Sigmoid colon (tissue), 7 donors: ENCODE data around the gene BIRC6. TPM values are rescaled to one million over a fixed set of nuclear protein-coding genes. Genes with fewer than 3 reads are reported as not detected.

Experiments
- DNase-seq: peaks from one replicate; pipeline ENCODE4 v3.0.0-alpha.2; 2019
- H3K27ac ChIP-seq, 4 donors: fragments of 200-600 bp; sonication (generic); one replicate each; pipeline ENCODE4 v1.5.1; 2016 to 2019; ENCODE audit warnings: mild to moderate bottlenecking in 1 of 4
- H3K27me3 ChIP-seq, 3 donors: fragments of 200-600 bp; sonication (generic); one replicate each; pipeline ENCODE4 v1.5.1; 2019; ENCODE audit warnings: mild to moderate bottlenecking in 1 of 3
- H3K36me3 ChIP-seq, 4 donors: fragments of 200-600 bp; sonication (generic); one replicate each; pipeline ENCODE4 v1.5.1; 2016 to 2019
- H3K4me1 ChIP-seq, 4 donors: fragments of 200-600 bp; sonication (generic); one replicate each; pipeline ENCODE4 v1.5.1; 2017 to 2019
- H3K4me3 ChIP-seq, 4 donors: fragments of 200-600 bp; sonication (generic); one replicate each; pipeline ENCODE4 v1.5.1; 2017 to 2019; ENCODE audit warnings: mild to moderate bottlenecking in 2 of 4, moderate library complexity in 1 of 4
- H3K9me3 ChIP-seq, 4 donors: fragments of 200-600 bp in 3 of 4; sonication (generic) in 3 of 4; one replicate each; pipeline versions ENCODE4 v1.5.1 to v1.6.1; 2013 to 2019
- CTCF ChIP-seq, 4 experiments: fragments of 450-650 bp in 3 of 4; fragments of 200-600 bp in 1 of 4; IDR thresholded peaks; one replicate each; pipeline ENCODE4 v1.5.1; 2016 to 2019; ENCODE audit warnings: antibody characterized with exemption in 4 of 4, mild to moderate bottlenecking in 3 of 4, moderate library complexity in 2 of 4
- EP300 ChIP-seq, 4 donors: sonication (generic); formaldehyde crosslinking; IDR thresholded peaks; one replicate each; pipeline ENCODE4 v1.6.1; 2017; ENCODE audit warnings: antibody characterized with exemption in 4 of 4
- POLR2A ChIP-seq, 2 donors: fragments of 450-650 bp; IDR thresholded peaks; one replicate each; pipeline ENCODE4 v1.6.1; 2016; ENCODE audit warnings: antibody characterized with exemption in 2 of 2, mild to moderate bottlenecking in 2 of 2, moderate library complexity in 2 of 2
- POLR2AphosphoS5 ChIP-seq, 4 donors: sonication (generic); formaldehyde crosslinking; IDR thresholded peaks; one replicate each; pipeline ENCODE4 v1.6.1; 2017; ENCODE audit warnings: antibody characterized with exemption in 4 of 4
- WGBS, 2 donors: extraction: QIAGEN DNeasy Blood & Tissue Kit; methylation state at CpG; one replicate each; pipeline ENCODE4 v1.1.7; 2013; 5-methylcytosine and 5-hydroxymethylcytosine counted together
- intact Hi-C: fragments of 100-400 bp; cut with DNase I; formaldehyde crosslinking; loops from one replicate; pipeline ENCODE4 v1.15.1; 2023
- polyA plus RNA-seq, 3 donors: library from polyadenylated mRNA; stranded (reverse); fragments of 200-250 nt; gene quantifications; one replicate each; pipeline ENCODE4 v1.2.3, GENCODE V29; 2013
- total RNA-seq, 4 donors: library from RNA; depleted of rRNA; stranded (reverse); fragments of >200 nt; gene quantifications; one replicate each; pipeline ENCODE4 v1.1.0, GENCODE V29; 2016
- donor health status: healthy with polysubstance abuse.
- donor health status: Bipolar disorder and iron deficiency.
- donor health status: healthy.

BIRC6 gene
- total and polyA plus RNA-seq, 7 donors = 9.7 to 122 (median 86.4) TPM

GRCh38 chr2:32474381-32474780, 117.6 kb downstream of the BIRC6 start:
- peaks cover 0 to 76% (median 12%) of the 10 kb centered on the region in 4 donors for H3K36me3 ChIP-seq
- TF ChIP-seq POLR2AphosphoS5 (IDR thresholded peaks at IDR 0.05) = no peak
- TF ChIP-seq CTCF (IDR thresholded peaks at IDR 0.05) = no peak
- no peak for TF ChIP-seq EP300 (IDR thresholded peaks at IDR 0.05)
- no peak for TF ChIP-seq POLR2A (IDR thresholded peaks at IDR 0.05)
- no peak overlapping the region for H3K27ac ChIP-seq
- no peak for DNase-seq
- 85 to 88% methylated on average over 3 of the region's 3 CpGs for WGBS, 2 donors
- no peaks in the 10 kb centered on the region for H3K4me1 ChIP-seq
- no peak overlapping the region for H3K4me3 ChIP-seq
- intact Hi-C loops = no loop called here
- no peaks in the 10 kb centered on the region for H3K27me3 ChIP-seq
- no peaks in the 10 kb centered on the region for H3K9me3 ChIP-seq

GRCh38 chr2:32478889-32479620, 122.2 kb downstream of the BIRC6 start:
- WGBS, 2 donors = 97% methylated on average over 8 of the region's 8 CpGs
- Histone ChIP-seq H3K9me3 (no peaks in the 10 kb centered on the region), H3K27ac (no peak overlapping the region), H3K4me1 (peaks cover 0 to 8% (median 4%) of the 10 kb centered on the region in 4 donors), H3K36me3 (peaks cover 0 to 79% (median 16%) of the 10 kb centered on the region in 4 donors), H3K4me3 (no peak overlapping the region), H3K27me3 (no peaks in the 10 kb centered on the region)
- no peak for DNase-seq
- intact Hi-C loops = no loop called here
- no peak for TF ChIP-seq EP300 (IDR thresholded peaks at IDR 0.05)
- TF ChIP-seq POLR2A (IDR thresholded peaks at IDR 0.05) = no peak
- TF ChIP-seq POLR2AphosphoS5 (IDR thresholded peaks at IDR 0.05) = no peak
- TF ChIP-seq CTCF (IDR thresholded peaks at IDR 0.05) = no peak

DNA sequence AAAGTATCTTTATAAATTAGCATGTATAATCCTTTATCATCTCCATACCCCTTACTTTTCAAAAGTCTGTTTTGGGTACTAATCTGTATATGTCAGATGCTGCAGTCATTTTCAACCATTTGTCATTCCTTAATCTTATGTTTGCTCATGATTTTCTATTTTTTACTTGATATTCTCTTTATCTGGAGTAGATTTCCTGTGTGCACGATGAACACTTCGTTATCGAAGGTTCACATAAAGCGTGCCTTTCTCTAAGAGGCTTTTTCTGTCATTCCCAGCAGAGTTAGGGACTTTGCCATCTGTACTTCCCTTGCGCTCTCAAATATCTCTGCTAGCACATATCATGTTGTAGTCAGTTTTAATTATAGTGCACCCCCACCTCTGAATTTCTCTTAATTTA, 123.2 kb downstream of the BIRC6 start:
- no peak overlapping the region for H3K4me3 ChIP-seq
- H3K9me3 ChIP-seq = no peaks in the 10 kb centered on the region
- intact Hi-C loops = no loop called here
- DNase-seq = no peak
- H3K27me3 ChIP-seq = no peaks in the 10 kb centered on the region
- WGBS, 2 donors = 92 to 94% methylated on average over 5 of the region's 5 CpGs
- H3K4me1 ChIP-seq = peaks cover 0 to 10% (median 4%) of the 10 kb centered on the region in 4 donors
- H3K36me3 ChIP-seq = peaks cover 0 to 71% (median 17%) of the 10 kb centered on the region in 4 donors
- H3K27ac ChIP-seq = no peak overlapping the region
- TF ChIP-seq POLR2A (IDR thresholded peaks at IDR 0.05) (no peak), POLR2AphosphoS5 (IDR thresholded peaks at IDR 0.05) (no peak), EP300 (IDR thresholded peaks at IDR 0.05) (no peak), CTCF (IDR thresholded peaks at IDR 0.05) (no peak)

GRCh38 chr2:32482471-32482870, 125.6 kb downstream of the BIRC6 start:
- Histone ChIP-seq H3K27me3 (no peaks in the 10 kb centered on the region), H3K4me1 (peaks cover 0 to 12% (median 4%) of the 10 kb centered on the region in 4 donors), H3K9me3 (no peaks in the 10 kb centered on the region), H3K36me3 (peaks cover 9 to 86% (median 27%) of the 10 kb centered on the region in 4 donors), H3K27ac (no peak overlapping the region), H3K4me3 (no peak overlapping the region)
- no peak for DNase-seq
- TF ChIP-seq POLR2A (IDR thresholded peaks at IDR 0.05) = no peak
- TF ChIP-seq CTCF (IDR thresholded peaks at IDR 0.05) = no peak
- TF ChIP-seq POLR2AphosphoS5 (IDR thresholded peaks at IDR 0.05) = no peak
- no peak for TF ChIP-seq EP300 (IDR thresholded peaks at IDR 0.05)
- intact Hi-C loops = no loop called here
- 80 to 89% methylated on average over 4 of the region's 4 CpGs for WGBS, 2 donors
